MM.1S (cell line): ENCODE measurements around the gene TUSC7.

ENCODE experiments used
- DNase-seq: peaks from one replicate; pipeline ENCODE4 v3.0.0-alpha.2; 2015
- H2AFZ ChIP-seq: fragments of 300-600 bp; sonication (generic); 2 replicates; pipeline ENCODE4 v1.6.0; 2016; ENCODE audit warnings: antibody characterized with exemption, low read length
- H3F3A ChIP-seq: fragments of 300-600 bp; sonication (generic); 2 replicates; pipeline ENCODE4 v1.6.1; 2016; ENCODE audit warnings: mild to moderate bottlenecking, antibody characterized with exemption, low read length, moderate library complexity, mixed read lengths; ENCODE audit not compliant: insufficient read depth
- H3K27ac ChIP-seq: fragments of 300-600 bp; sonication (generic); 2 replicates; pipeline ENCODE4 v1.5.1; 2016; ENCODE audit warnings: mild to moderate bottlenecking, low read length
- H3K27me3 ChIP-seq: fragments of 300-600 bp; sonication (generic); replicated peaks from 2 replicates; pipeline ENCODE4 v1.6.0; 2016; ENCODE audit warnings: low read length; ENCODE audit not compliant: insufficient read depth
- H3K36me3 ChIP-seq: fragments of 300-600 bp; sonication (generic); replicated peaks from 2 replicates; pipeline ENCODE4 v1.6.1; 2016; ENCODE audit warnings: mild to moderate bottlenecking, low read length, mixed read lengths; ENCODE audit not compliant: insufficient read depth
- H3K4me1 ChIP-seq: fragments of 300-600 bp; sonication (generic); 2 replicates; pipeline ENCODE4 v1.6.1; 2016; ENCODE audit warnings: low read length, mixed read lengths
- H3K4me2 ChIP-seq: fragments of 300-600 bp; sonication (generic); 2 replicates; pipeline ENCODE4 v1.6.0; 2016; ENCODE audit warnings: low read depth, low read length
- H3K4me3 ChIP-seq: fragments of 300-600 bp; sonication (generic); 2 replicates; pipeline ENCODE4 v1.5.1; 2016; ENCODE audit warnings: low read length, mixed read lengths
- H3K79me2 ChIP-seq: fragments of 300-600 bp; sonication (generic); 2 replicates; pipeline ENCODE4 v1.6.1; 2016; ENCODE audit warnings: mixed run types, low read length, mixed read lengths
- H3K9ac ChIP-seq: fragments of 300-600 bp; sonication (generic); 2 replicates; pipeline ENCODE4 v1.6.1; 2016; ENCODE audit warnings: low read length, mixed read lengths
- H3K9me2 ChIP-seq: fragments of 300-600 bp; sonication (generic); replicated peaks from 2 replicates; pipeline ENCODE4 v1.6.1; 2016; ENCODE audit warnings: mild to moderate bottlenecking, low read length, mixed read lengths; ENCODE audit not compliant: insufficient read depth
- H3K9me3 ChIP-seq: fragments of 300-600 bp; sonication (generic); replicated peaks from 2 replicates; pipeline ENCODE4 v1.6.1; 2016; ENCODE audit warnings: mild to moderate bottlenecking, low read length, mixed read lengths; ENCODE audit not compliant: insufficient read depth
- H4K20me1 ChIP-seq: fragments of 300-600 bp; sonication (generic); 2 replicates; pipeline ENCODE4 v1.6.1; 2016; ENCODE audit warnings: mild to moderate bottlenecking, low read length, moderate library complexity, mixed read lengths; ENCODE audit not compliant: insufficient read depth
- EZH2 ChIP-seq: fragments of 300-600 bp; sonication (generic); optimal IDR thresholded peaks from 2 replicates; pipeline ENCODE3; 2017; ENCODE audit warnings: low read depth, mild to moderate bottlenecking, antibody characterized with exemption, low read length, mixed read lengths
- EZH2phosphoT487 ChIP-seq: fragments of 300-600 bp; sonication (generic); IDR thresholded peaks from 2 replicates; pipeline ENCODE4 v1.6.1; 2018; ENCODE audit warnings: antibody characterized with exemption, low read length
- TF ChIP-seq, protein P1 (sequence below): fragments of 300-600 bp; sonication (generic); IDR thresholded peaks from 2 replicates; pipeline ENCODE4 v1.5.1; 2016; ENCODE audit warnings: antibody characterized with exemption, low read length, mixed read lengths

TUSC7 gene

DNA sequence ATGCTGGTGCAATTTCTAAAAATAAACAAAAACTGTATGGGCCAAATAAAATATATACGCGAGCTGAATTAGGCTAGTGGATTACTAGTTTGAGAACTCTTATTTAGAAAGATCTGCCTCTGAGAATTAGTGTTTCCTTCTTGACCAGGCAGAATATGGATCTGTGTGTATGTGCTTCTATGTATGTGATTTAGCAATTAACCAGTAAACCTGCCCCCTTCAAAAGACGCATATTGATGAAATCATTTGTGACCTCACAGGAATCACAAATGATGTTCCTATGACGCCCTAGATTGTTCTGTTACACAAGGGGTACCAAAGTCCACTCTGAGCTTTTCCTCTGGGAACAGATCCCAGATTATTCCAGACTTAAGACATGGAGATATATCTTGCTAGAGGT is at the start of gene TUSC7:
Gene TUSC7, plus strand, starts transcription at position 301 of the 400 bp plus-strand sequence.
- Histone ChIP-seq H3F3A (no peaks in the 10 kb centered on the region), H3K79me2 (no peaks in the 10 kb centered on the region), H3K27me3 (no peaks in the 10 kb centered on the region), H3K36me3 (no peaks in the 10 kb centered on the region), H3K4me1 (no peaks in the 10 kb centered on the region), H4K20me1 (no peaks in the 10 kb centered on the region), H3K9me2 (no peaks in the 10 kb centered on the region), H2AFZ (no peak within 1 kb of the TSS), H3K4me3 (no peak within 1 kb of the TSS), H3K4me2 (no peak within 1 kb of the TSS), H3K9ac (no peak within 1 kb of the TSS), H3K27ac (no peak within 1 kb of the TSS), H3K9me3 (no peaks in the 10 kb centered on the region)
- no peak for DNase-seq
- TF ChIP-seq EZH2 (no peak), EZH2phosphoT487 (no peak)
- TF ChIP-seq, protein P1, sequence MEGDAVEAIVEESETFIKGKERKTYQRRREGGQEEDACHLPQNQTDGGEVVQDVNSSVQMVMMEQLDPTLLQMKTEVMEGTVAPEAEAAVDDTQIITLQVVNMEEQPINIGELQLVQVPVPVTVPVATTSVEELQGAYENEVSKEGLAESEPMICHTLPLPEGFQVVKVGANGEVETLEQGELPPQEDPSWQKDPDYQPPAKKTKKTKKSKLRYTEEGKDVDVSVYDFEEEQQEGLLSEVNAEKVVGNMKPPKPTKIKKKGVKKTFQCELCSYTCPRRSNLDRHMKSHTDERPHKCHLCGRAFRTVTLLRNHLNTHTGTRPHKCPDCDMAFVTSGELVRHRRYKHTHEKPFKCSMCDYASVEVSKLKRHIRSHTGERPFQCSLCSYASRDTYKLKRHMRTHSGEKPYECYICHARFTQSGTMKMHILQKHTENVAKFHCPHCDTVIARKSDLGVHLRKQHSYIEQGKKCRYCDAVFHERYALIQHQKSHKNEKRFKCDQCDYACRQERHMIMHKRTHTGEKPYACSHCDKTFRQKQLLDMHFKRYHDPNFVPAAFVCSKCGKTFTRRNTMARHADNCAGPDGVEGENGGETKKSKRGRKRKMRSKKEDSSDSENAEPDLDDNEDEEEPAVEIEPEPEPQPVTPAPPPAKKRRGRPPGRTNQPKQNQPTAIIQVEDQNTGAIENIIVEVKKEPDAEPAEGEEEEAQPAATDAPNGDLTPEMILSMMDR: no peak

DNA sequence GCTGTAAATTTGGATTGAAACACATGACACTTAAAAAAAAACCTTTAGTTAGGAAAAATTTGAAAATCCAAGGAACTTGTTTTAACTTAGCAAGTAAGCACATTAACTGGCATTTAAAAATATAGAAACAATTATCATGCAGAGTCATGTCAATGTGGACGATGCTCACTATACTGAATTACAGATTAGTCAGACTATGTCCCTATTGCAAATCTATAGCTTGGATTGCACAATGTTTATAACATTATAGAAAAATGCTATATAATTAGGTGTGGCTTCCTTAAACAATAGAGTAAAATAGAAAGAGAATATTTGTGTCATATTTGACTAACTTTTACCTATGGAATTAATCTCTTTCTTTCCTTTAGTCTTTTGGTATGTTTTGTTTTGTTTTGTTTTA is 48.4 kb upstream of the TUSC7 start:
- no peak overlapping the region for H3K4me3 ChIP-seq
- no peaks in the 10 kb centered on the region for H4K20me1 ChIP-seq
- no peak overlapping the region for H3K4me2 ChIP-seq
- TF ChIP-seq EZH2phosphoT487 (no peak), EZH2 (no peak)
- TF ChIP-seq, protein P1: no peak
- no peaks in the 10 kb centered on the region for H3K4me1 ChIP-seq
- H3F3A ChIP-seq: no peaks in the 10 kb centered on the region
- H3K27me3 ChIP-seq: no peaks in the 10 kb centered on the region
- DNase-seq: no peak
- H3K79me2 ChIP-seq: no peaks in the 10 kb centered on the region
- no peak overlapping the region for H3K9ac ChIP-seq
- no peaks in the 10 kb centered on the region for H3K9me2 ChIP-seq
- no peaks in the 10 kb centered on the region for H3K9me3 ChIP-seq
- H3K36me3 ChIP-seq: no peaks in the 10 kb centered on the region
- no peak overlapping the region for H2AFZ ChIP-seq
- no peak overlapping the region for H3K27ac ChIP-seq

DNA sequence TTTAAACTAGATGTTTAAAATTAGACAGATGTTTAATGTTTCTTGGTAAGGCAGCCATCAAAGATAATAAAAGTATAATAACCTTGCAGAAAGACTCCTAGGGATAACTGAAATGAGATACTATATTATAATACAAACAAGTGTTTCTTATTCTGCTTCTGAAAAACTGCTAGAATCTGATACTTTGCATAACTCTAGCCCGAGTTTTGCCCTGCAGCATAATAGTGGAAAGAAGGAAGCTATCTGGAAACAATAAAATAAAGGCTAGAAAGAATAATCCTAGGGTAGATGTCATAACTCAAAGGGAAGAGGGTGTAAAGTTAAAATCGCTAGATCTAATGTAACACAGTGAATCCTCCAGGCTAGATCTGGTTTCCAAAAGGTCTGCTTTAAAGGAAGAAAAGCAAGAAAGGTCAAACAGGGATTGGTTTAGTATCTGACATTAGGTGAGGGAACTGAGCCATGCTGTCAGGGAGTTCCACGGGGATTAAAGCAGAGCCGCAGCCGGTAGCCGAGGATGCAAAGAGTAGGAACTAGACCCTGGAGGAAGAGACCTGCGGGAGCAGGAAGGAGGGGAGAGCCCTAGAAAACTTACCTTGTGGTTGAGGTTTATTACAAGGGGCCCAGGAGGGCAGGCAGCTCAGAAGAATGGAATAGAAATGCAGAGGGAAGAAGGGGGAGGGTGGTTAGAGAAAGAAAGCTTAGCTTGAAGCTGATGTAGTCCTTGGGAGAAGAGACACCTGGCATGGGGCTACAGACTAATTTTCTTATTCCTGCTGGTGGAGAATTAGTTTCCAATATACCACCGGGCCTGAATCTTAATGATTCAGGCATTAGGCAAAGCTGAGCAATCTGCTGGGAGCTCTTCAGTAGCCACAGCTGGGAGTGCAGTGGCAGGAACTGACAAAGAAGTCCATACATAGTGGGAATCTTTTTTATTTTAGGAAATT is 46.1 kb upstream of the TUSC7 start:
- Histone ChIP-seq H4K20me1 (no peaks in the 10 kb centered on the region), H3K27ac (no peak overlapping the region), H3F3A (no peaks in the 10 kb centered on the region), H3K79me2 (no peaks in the 10 kb centered on the region), H2AFZ (no peak overlapping the region), H3K9me3 (no peaks in the 10 kb centered on the region), H3K9me2 (no peaks in the 10 kb centered on the region), H3K27me3 (no peaks in the 10 kb centered on the region), H3K36me3 (no peaks in the 10 kb centered on the region), H3K9ac (no peak overlapping the region), H3K4me1 (no peaks in the 10 kb centered on the region), H3K4me3 (no peak overlapping the region), H3K4me2 (no peak overlapping the region)
- DNase-seq: no peak
- TF ChIP-seq, protein P1: no peak
- no peak for TF ChIP-seq EZH2
- no peak for TF ChIP-seq EZH2phosphoT487
